ENCODE data around the gene SAMD9. TPM values are rescaled to one million over a fixed set of nuclear protein-coding genes. Genes with fewer than 3 reads are reported as not detected.

The SAMD9 gene
- total and polyA plus RNA-seq, 5 donors from 2014 or later, result 27.6 to 42.4 (median 30.1) TPM

DNA sequence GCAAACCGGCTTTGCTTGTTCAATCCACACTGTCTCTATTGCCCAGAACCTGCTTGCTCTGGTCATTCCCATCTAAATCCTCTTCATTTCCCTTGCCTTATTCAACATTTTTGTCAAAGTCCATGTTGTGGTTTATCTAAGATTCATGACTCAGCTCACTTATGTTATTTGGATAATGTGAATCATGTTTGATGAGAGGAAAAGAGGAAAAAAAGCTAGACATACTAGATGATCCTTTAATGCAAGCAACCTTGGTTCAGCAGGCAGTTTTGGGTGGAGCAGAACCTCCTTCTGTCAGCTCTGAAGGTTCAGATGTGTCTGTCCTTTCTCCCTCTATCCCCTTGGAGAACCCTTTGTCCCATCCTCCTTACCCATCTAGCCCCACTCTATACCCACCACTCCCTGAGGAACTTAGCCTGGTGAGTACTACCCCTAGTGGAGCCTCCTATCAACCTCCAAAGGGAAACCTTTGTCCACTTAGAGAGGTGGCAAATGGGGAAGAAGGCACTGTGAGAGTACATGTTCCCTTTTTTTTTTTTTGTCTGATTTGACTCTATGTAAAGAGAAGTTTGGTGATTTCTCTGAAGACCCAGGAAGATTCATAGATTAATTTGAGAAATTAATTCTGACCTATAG is 32.5 kb upstream of the SAMD9 start:
- Mint-ChIP-seq H3K4me1 (peaks cover 20 to 32% (median 29%) of the 10 kb centered on the region in 4 donors), H3K4me3 (peak overlapping the region in 3 of 4 donors; percentile 10 to 98 (median 17)), H3K36me3 (peaks cover 9% of the 10 kb centered on the region), H3K27me3 (no peaks in the 10 kb centered on the region), H3K9me3 (no peaks in the 10 kb centered on the region), H3K27ac (no peak overlapping the region)
- Histone ChIP-seq H3K4me1 (ENCODE audit: control insufficient read depth, insufficient read depth, low read length, poor library complexity, severe bottlenecking) (peaks cover 28% of the 10 kb centered on the region), H3K9me3 (ENCODE audit: control insufficient read depth in 2 of 2, low read length in 2 of 2) (no peaks in the 10 kb centered on the region), H3K36me3 (ENCODE audit: control insufficient read depth, insufficient read depth, low read length) (peaks cover 5% of the 10 kb centered on the region), H3K27ac (ENCODE audit: insufficient read depth, low read length, poor library complexity, severe bottlenecking) (no peak overlapping the region), H3K27me3 (ENCODE audit: control insufficient read depth, insufficient read depth, low read length) (no peaks in the 10 kb centered on the region), H3K4me3 (ENCODE audit: low read depth, low read length) (no peak overlapping the region)
- no peak for ATAC-seq (ENCODE audit: low read depth in 2 of 2)
- DNase-seq, result no peak

GRCh38 chr7:93148727-93149126 is 30.9 kb upstream of the SAMD9 start:
- Mint-ChIP-seq H3K9me3 (no peaks in the 10 kb centered on the region), H3K4me1 (peaks cover 21 to 36% (median 32%) of the 10 kb centered on the region in 4 donors), H3K27ac (peak overlapping the region; percentile 93 to 100 (median 96)), H3K4me3 (peak overlapping the region; percentile 76 to 98 (median 96)), H3K27me3 (no peaks in the 10 kb centered on the region), H3K36me3 (peaks cover 20% of the 10 kb centered on the region)
- H3K4me1 ChIP-seq (ENCODE audit: control insufficient read depth, insufficient read depth, low read length, poor library complexity, severe bottlenecking), result peaks cover 29% of the 10 kb centered on the region
- peak overlapping the region; percentile 99 for H3K4me3 ChIP-seq (ENCODE audit: low read depth, low read length)
- no peaks in the 10 kb centered on the region for H3K9me3 ChIP-seq (ENCODE audit: control insufficient read depth in 2 of 2, low read length in 2 of 2)
- ATAC-seq (ENCODE audit: low read depth in 2 of 2) (no peak), DNase-seq (no peak)
- H3K36me3 ChIP-seq (ENCODE audit: control insufficient read depth, insufficient read depth, low read length), result peaks cover 20% of the 10 kb centered on the region
- no peaks in the 10 kb centered on the region for H3K27me3 ChIP-seq (ENCODE audit: control insufficient read depth, insufficient read depth, low read length)
- peak overlapping the region; percentile 64 for H3K27ac ChIP-seq (ENCODE audit: insufficient read depth, low read length, poor library complexity, severe bottlenecking)

GRCh38 chr7:93148144-93148543 is 30.4 kb upstream of the SAMD9 start, which contains the start of gene SAMD9L:
Gene SAMD9L (minus strand): TSS chr7:93148385. CDS start chr7:93135971, 12,414 bp downstream.
- peaks cover 26% of the 10 kb centered on the region for H3K36me3 ChIP-seq (ENCODE audit: control insufficient read depth, insufficient read depth, low read length)
- peak within 1 kb of the TSS; percentile 64 for H3K27ac ChIP-seq (ENCODE audit: insufficient read depth, low read length, poor library complexity, severe bottlenecking)
- no peaks in the 10 kb centered on the region for H3K27me3 ChIP-seq (ENCODE audit: control insufficient read depth, insufficient read depth, low read length)
- H3K9me3 ChIP-seq (ENCODE audit: control insufficient read depth in 2 of 2, low read length in 2 of 2), result no peaks in the 10 kb centered on the region
- Mint-ChIP-seq H3K27me3 (no peaks in the 10 kb centered on the region), H3K4me3 (peak within 1 kb of the TSS; percentile 93 to 98 (median 96)), H3K4me1 (peaks cover 27 to 39% (median 38%) of the 10 kb centered on the region in 4 donors), H3K27ac (peak within 1 kb of the TSS; percentile 93 to 100 (median 96)), H3K36me3 (peaks cover 26% of the 10 kb centered on the region), H3K9me3 (peaks cover 0 to 4% (median 0%) of the 10 kb centered on the region in 7 donors)
- ATAC-seq (ENCODE audit: low read depth in 2 of 2) (peak; percentile 63 to 67), DNase-seq (peak in 2 of 3 donors; percentile 29 to 71)
- H3K4me3 ChIP-seq (ENCODE audit: low read depth, low read length), result peak within 1 kb of the TSS; percentile 99
- peaks cover 29% of the 10 kb centered on the region for H3K4me1 ChIP-seq (ENCODE audit: control insufficient read depth, insufficient read depth, low read length, poor library complexity, severe bottlenecking)

- Mint-ChIP-seq H3K4me3 (peak overlapping the region; percentile 93 to 98 (median 96)), H3K4me1 (peaks cover 27 to 39% (median 38%) of the 10 kb centered on the region in 4 donors), H3K27me3 (no peaks in the 10 kb centered on the region), H3K27ac (peak overlapping the region; percentile 93 to 94 (median 93)), H3K9me3 (peaks cover 0 to 4% (median 0%) of the 10 kb centered on the region in 7 donors), H3K36me3 (peaks cover 32% of the 10 kb centered on the region)
- Histone ChIP-seq H3K27ac (ENCODE audit: insufficient read depth, low read length, poor library complexity, severe bottlenecking) (peak overlapping the region; percentile 64), H3K4me1 (ENCODE audit: control insufficient read depth, insufficient read depth, low read length, poor library complexity, severe bottlenecking) (peaks cover 29% of the 10 kb centered on the region), H3K4me3 (ENCODE audit: low read depth, low read length) (peak overlapping the region; percentile 99), H3K36me3 (ENCODE audit: control insufficient read depth, insufficient read depth, low read length) (peaks cover 33% of the 10 kb centered on the region), H3K9me3 (ENCODE audit: control insufficient read depth in 2 of 2, low read length in 2 of 2) (no peaks in the 10 kb centered on the region), H3K27me3 (ENCODE audit: control insufficient read depth, insufficient read depth, low read length) (no peaks in the 10 kb centered on the region)
- peak; percentile 80 to 88 for ATAC-seq (ENCODE audit: low read depth in 2 of 2)
- peak in 2 of 3 donors; percentile 41 to 79 for DNase-seq
These were observed 29.6 kb upstream of the SAMD9 start for GRCh38 chr7:93147363-93147762.

DNA sequence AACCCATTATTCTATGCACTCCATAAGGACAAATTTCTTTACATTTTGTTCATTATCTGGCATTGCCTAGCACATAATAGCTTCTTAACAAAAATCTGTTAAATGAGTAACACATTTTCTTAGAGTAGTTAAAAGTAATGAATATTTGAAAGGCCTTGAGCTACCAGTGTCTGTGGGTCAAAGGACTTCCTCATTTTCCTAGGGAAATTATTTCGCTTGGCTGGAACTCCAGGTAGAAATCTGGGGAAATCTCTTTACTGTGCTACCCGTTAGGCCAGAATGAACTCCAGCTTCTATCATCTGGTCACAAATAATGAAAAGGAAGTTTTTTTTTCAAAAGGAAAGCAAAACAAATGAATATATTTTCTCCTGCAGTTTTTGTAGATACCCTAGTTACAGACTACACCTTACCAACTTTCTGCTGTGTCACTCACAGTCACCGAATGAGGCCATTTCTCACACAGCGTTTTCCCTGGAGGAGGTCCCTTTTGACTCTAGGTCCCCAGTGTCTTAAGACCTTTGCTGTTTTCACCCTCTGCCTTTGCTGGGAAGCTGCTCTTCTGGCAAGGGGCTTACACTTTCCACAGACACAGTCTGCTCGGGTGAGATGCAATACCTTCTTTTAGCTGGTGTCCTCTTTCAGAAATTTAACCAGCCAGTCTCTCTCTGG is 28.8 kb upstream of the SAMD9 start:
- no peaks in the 10 kb centered on the region for H3K9me3 ChIP-seq (ENCODE audit: control insufficient read depth in 2 of 2, low read length in 2 of 2)
- H3K4me1 ChIP-seq (ENCODE audit: control insufficient read depth, insufficient read depth, low read length, poor library complexity, severe bottlenecking), result peaks cover 29% of the 10 kb centered on the region
- H3K27ac Mint-ChIP-seq, result peak overlapping the region; percentile 93 to 94 (median 93)
- H3K9me3 Mint-ChIP-seq, result peaks cover 0 to 4% (median 0%) of the 10 kb centered on the region in 7 donors
- ATAC-seq (ENCODE audit: low read depth in 2 of 2) (no peak), DNase-seq (peak in 1 of 3 donors; percentile 42)
- H3K27ac ChIP-seq (ENCODE audit: insufficient read depth, low read length, poor library complexity, severe bottlenecking), result peak overlapping the region; percentile 64
- H3K36me3 Mint-ChIP-seq, result peaks cover 32% of the 10 kb centered on the region
- H3K27me3 ChIP-seq (ENCODE audit: control insufficient read depth, insufficient read depth, low read length), result no peaks in the 10 kb centered on the region
- H3K4me3 Mint-ChIP-seq, result peak overlapping the region; percentile 93 to 98 (median 96)
- no peaks in the 10 kb centered on the region for H3K27me3 Mint-ChIP-seq
- peaks cover 27 to 39% (median 38%) of the 10 kb centered on the region in 4 donors for H3K4me1 Mint-ChIP-seq
- peak overlapping the region; percentile 99 for H3K4me3 ChIP-seq (ENCODE audit: low read depth, low read length)
- H3K36me3 ChIP-seq (ENCODE audit: control insufficient read depth, insufficient read depth, low read length), result peaks cover 41% of the 10 kb centered on the region

DNA sequence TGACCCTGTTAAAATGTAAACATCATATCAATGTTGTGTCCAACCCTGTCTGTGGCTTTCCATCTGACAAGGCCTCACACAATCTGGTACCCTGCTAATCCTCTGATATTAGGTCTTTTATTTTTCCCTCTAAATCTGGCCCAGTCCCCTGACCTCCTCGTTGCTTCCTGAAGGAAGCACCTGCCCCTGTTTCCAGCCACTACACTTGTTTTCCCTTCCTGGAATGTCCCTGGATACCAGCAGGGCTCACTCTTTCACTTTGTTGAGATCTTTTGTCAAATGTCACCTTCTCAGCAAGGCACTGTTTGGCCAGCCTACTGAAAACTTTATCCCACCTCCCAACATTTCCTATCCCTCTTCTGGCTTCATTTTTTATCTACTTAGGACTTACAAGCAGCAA is 28.3 kb upstream of the SAMD9 start:
- no peak for ATAC-seq (ENCODE audit: low read depth in 2 of 2)
- Mint-ChIP-seq H3K4me1 (peaks cover 27 to 39% (median 38%) of the 10 kb centered on the region in 4 donors), H3K27me3 (no peaks in the 10 kb centered on the region), H3K27ac (peak overlapping the region; percentile 50 to 93 (median 93)), H3K9me3 (peaks cover 0 to 4% (median 0%) of the 10 kb centered on the region in 7 donors), H3K4me3 (peak overlapping the region; percentile 77 to 98 (median 88)), H3K36me3 (peaks cover 32% of the 10 kb centered on the region)
- Histone ChIP-seq H3K4me3 (ENCODE audit: low read depth, low read length) (peak overlapping the region; percentile 99), H3K27me3 (ENCODE audit: control insufficient read depth, insufficient read depth, low read length) (no peaks in the 10 kb centered on the region), H3K4me1 (ENCODE audit: control insufficient read depth, insufficient read depth, low read length, poor library complexity, severe bottlenecking) (peaks cover 29% of the 10 kb centered on the region), H3K9me3 (ENCODE audit: control insufficient read depth in 2 of 2, low read length in 2 of 2) (no peaks in the 10 kb centered on the region), H3K27ac (ENCODE audit: insufficient read depth, low read length, poor library complexity, severe bottlenecking) (no peak overlapping the region), H3K36me3 (ENCODE audit: control insufficient read depth, insufficient read depth, low read length) (peaks cover 47% of the 10 kb centered on the region)
- no peak for DNase-seq

DNA sequence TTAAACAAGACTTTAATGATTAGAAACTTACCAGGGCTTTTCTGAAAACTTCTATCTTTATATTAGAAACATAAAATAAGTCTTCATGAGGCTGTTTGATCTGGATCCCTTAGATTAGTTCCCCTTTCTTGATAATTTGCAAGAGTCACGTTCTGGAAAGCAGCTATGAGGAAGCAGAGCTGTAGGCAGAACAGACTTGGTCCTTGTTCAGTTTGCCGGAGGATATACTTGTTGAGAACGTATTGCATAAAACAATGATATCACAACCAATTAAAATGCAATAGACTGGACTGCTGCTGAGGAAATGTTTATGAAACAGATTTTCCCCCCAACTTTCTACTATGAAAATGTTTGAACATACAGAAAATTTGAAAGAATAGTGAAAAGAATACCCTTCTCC is 27.6 kb upstream of the SAMD9 start:
- H3K27me3 ChIP-seq (ENCODE audit: control insufficient read depth, insufficient read depth, low read length), result no peaks in the 10 kb centered on the region
- H3K27ac ChIP-seq (ENCODE audit: insufficient read depth, low read length, poor library complexity, severe bottlenecking), result no peak overlapping the region
- H3K9me3 ChIP-seq (ENCODE audit: control insufficient read depth in 2 of 2, low read length in 2 of 2), result no peaks in the 10 kb centered on the region
- H3K27me3 Mint-ChIP-seq, result no peaks in the 10 kb centered on the region
- peaks cover 27 to 39% (median 38%) of the 10 kb centered on the region in 4 donors for H3K4me1 Mint-ChIP-seq
- peak overlapping the region; percentile 99 for H3K4me3 ChIP-seq (ENCODE audit: low read depth, low read length)
- ATAC-seq (ENCODE audit: low read depth in 2 of 2) (no peak), DNase-seq (no peak)
- peak overlapping the region; percentile 31 to 98 (median 88) for H3K4me3 Mint-ChIP-seq
- peaks cover 32% of the 10 kb centered on the region for H3K36me3 Mint-ChIP-seq
- peak overlapping the region in 2 of 3 donors; percentile 93 for H3K27ac Mint-ChIP-seq
- peaks cover 0 to 4% (median 0%) of the 10 kb centered on the region in 7 donors for H3K9me3 Mint-ChIP-seq
- peaks cover 54% of the 10 kb centered on the region for H3K36me3 ChIP-seq (ENCODE audit: control insufficient read depth, insufficient read depth, low read length)
- H3K4me1 ChIP-seq (ENCODE audit: control insufficient read depth, insufficient read depth, low read length, poor library complexity, severe bottlenecking), result peaks cover 29% of the 10 kb centered on the region
